Esophagus muscularis mucosa (tissue), 4 donors: ENCODE results near the gene DIPK1B. TPM values are rescaled to one million over a fixed set of nuclear protein-coding genes. Genes with fewer than 3 reads are reported as not detected.
A peak's percentile ranks its signal among the peaks of the same experiment; 100 is the strongest.

Experiments
- DNase-seq: peaks from one replicate; pipeline ENCODE4 v3.0.0-alpha.2; 2017; ENCODE audit errors: extremely low spot score
- H3K27ac ChIP-seq, 4 donors: fragments of 200-600 bp; sonication (generic); replicated peaks in 1 of 4; 1 replicate in 3 of 4; 2 replicates in 1 of 4; pipeline ENCODE4 v1.5.1; 2016 to 2019; ENCODE audit warnings: mild to moderate bottlenecking in 1 of 4
- H3K27me3 ChIP-seq, 4 donors: fragments of 200-600 bp; sonication (generic); one replicate each; pipeline versions ENCODE4 v1.5.1 to v1.6.0; 2016 to 2019
- H3K36me3 ChIP-seq, 4 donors: fragments of 200-600 bp; sonication (generic); one replicate each; pipeline ENCODE4 v1.5.1; 2016 to 2019
- H3K4me1 ChIP-seq, 4 donors: fragments of 200-600 bp; sonication (generic); one replicate each; pipeline ENCODE4 v1.5.1; 2016 to 2019
- H3K4me3 ChIP-seq, 4 donors: fragments of 200-600 bp; sonication (generic); 1 replicate in 2 of 4; 2 replicates in 2 of 4; pipeline ENCODE4 v1.5.1; 2016 to 2019; ENCODE audit warnings: mild to moderate bottlenecking in 4 of 4, moderate library complexity in 1 of 4
- H3K9me3 ChIP-seq, 4 donors: fragments of 200-600 bp; sonication (generic); 1 replicate in 3 of 4; 2 replicates in 1 of 4; pipeline ENCODE4 v1.5.1; 2016 to 2019
- CTCF ChIP-seq, 3 experiments: fragments of 200-600 bp in 2 of 3; fragments of 450-650 bp in 1 of 3; sonication (generic) in 2 of 3; IDR thresholded peaks; one replicate each; pipeline ENCODE4 v1.5.1; 2017 to 2019; ENCODE audit warnings: antibody characterized with exemption in 3 of 3, mild to moderate bottlenecking in 2 of 3, moderate library complexity in 1 of 3
- EP300 ChIP-seq: sonication (generic); formaldehyde crosslinking; IDR thresholded peaks from one replicate; pipeline ENCODE4 v1.6.1; 2017; ENCODE audit warnings: antibody characterized with exemption
- POLR2A ChIP-seq: fragments of 450-650 bp; IDR thresholded peaks from one replicate; pipeline ENCODE4 v1.6.1; 2017; ENCODE audit warnings: antibody characterized with exemption, moderate library complexity, mild to moderate bottlenecking, low read depth
- POLR2AphosphoS5 ChIP-seq, 2 donors: sonication (generic); formaldehyde crosslinking; IDR thresholded peaks; one replicate each; pipeline ENCODE4 v1.6.1; 2017; ENCODE audit warnings: antibody characterized with exemption in 2 of 2
- WGBS: methylation state at CpG from one replicate; pipeline ENCODE4 v1.1.5; 2018; 5-methylcytosine and 5-hydroxymethylcytosine counted together
- intact Hi-C: fragments of 100-400 bp; cut with DNase I; formaldehyde crosslinking; loops from one replicate; pipeline ENCODE4 v1.15.1; 2023
- total RNA-seq, 4 donors: library from RNA; depleted of rRNA; stranded (reverse); fragments of >200 nt; gene quantifications; one replicate each; pipeline versions ENCODE4 v1.1.0 to v1.2.1, GENCODE V29; 2016

DIPK1B gene
- total RNA-seq, 4 donors from 2014 or later, result 6.6 to 27.8 (median 21.5) TPM

DNA sequence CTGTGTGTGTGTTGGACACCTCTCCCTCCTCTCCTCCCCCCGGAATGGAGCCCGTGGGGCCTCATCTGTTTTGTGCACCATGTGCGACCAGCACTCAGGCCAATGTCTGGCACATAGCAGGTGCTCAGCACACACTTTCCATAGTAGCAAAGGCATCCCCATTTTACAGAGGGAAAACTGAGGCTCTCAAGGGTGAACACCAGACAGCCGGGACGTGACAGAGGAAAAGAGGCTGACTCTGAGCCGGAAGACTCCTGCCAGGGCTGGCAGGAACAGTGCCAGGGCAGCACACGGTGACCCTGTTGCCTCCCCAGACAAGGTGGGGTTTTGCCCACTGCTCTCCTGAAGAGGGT lies 23.3 kb upstream of the DIPK1B start:
- TF ChIP-seq EP300 (no peak), CTCF (IDR thresholded peaks at IDR 0.05) (no peak), POLR2AphosphoS5 (IDR thresholded peaks at IDR 0.05) (no peak), POLR2A (no peak)
- Histone ChIP-seq H3K4me1 (peaks cover 57 to 76% (median 71%) of the 10 kb centered on the region in 4 donors), H3K36me3 (peaks cover 0 to 3% (median 0%) of the 10 kb centered on the region in 4 donors), H3K27me3 (no peaks in the 10 kb centered on the region), H3K4me3 (no peak overlapping the region), H3K27ac (peak overlapping the region in 2 of 4 donors; percentile 78 to 89), H3K9me3 (no peaks in the 10 kb centered on the region)
- WGBS, result 79% methylated on average over 7 of the region's 7 CpGs
- intact Hi-C loops, result loop anchor here (5.0 kb wide), 1 partner anchor 38 kb away; no protein-coding TSS in a partner anchor
- no peak for DNase-seq

DNA sequence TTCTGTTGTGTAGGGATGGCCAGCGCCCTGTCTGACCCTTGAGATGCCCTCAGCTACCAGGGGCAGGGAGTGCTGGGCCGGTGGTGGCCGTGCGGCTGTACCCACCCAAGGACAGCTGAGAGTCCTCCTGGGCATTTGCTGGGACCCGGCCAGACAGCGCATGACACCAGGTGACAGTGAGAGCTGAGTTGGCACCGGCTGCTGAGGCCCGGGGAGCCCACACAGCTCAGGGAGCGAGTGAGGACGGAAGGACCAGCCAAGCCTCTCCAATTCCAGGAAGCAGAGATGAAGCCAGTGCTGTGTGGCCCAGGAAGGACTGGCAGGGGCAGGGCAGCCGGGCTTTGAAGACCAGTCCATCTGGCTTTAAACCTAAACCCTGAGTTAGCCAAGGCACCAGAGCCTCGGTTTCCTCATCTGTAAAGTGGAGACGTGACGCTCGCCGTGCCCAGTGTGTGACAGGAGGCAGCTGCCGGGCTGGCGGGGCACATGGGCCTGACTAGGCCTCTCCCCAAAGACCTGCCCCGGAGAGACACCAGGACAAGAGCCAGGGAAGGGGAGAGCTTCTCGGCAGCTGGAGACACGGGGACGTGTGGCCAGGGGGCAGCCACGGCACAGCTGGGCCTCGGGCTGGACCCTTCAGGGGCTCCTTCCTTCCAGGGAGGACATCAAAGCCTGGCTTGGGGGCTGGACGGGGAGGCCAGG lies 22.1 kb upstream of the DIPK1B start:
- peak overlapping the region; percentile 68 to 89 (median 79) for H3K27ac ChIP-seq
- intact Hi-C loops, result loop anchor here (10.0 kb wide), 1 partner anchor 205 kb away; the partner anchor contains the start of gene SEC16A

GRCh38 chr9:136690806-136691261 lies 21.5 kb upstream of the DIPK1B start:
- intact Hi-C loops, result loop anchor here (10.0 kb wide), 1 partner anchor 206 kb away; the partner anchor contains the start of gene SEC16A
- peaks cover 49 to 61% (median 56%) of the 10 kb centered on the region in 4 donors for H3K4me1 ChIP-seq

More for the DNA sequence above, 22.1 kb upstream of the DIPK1B start:
- Histone ChIP-seq H3K4me1 (peaks cover 53 to 67% (median 62%) of the 10 kb centered on the region in 4 donors), H3K36me3 (no peaks in the 10 kb centered on the region), H3K9me3 (no peaks in the 10 kb centered on the region), H3K4me3 (no peak overlapping the region), H3K27me3 (no peaks in the 10 kb centered on the region)
- TF ChIP-seq CTCF (IDR thresholded peaks at IDR 0.05) (no peak), POLR2A (no peak), EP300 (no peak), POLR2AphosphoS5 (IDR thresholded peaks at IDR 0.05) (no peak)
- WGBS, result 71% methylated on average over 11 of the region's 25 CpGs
- no peak for DNase-seq

DNA sequence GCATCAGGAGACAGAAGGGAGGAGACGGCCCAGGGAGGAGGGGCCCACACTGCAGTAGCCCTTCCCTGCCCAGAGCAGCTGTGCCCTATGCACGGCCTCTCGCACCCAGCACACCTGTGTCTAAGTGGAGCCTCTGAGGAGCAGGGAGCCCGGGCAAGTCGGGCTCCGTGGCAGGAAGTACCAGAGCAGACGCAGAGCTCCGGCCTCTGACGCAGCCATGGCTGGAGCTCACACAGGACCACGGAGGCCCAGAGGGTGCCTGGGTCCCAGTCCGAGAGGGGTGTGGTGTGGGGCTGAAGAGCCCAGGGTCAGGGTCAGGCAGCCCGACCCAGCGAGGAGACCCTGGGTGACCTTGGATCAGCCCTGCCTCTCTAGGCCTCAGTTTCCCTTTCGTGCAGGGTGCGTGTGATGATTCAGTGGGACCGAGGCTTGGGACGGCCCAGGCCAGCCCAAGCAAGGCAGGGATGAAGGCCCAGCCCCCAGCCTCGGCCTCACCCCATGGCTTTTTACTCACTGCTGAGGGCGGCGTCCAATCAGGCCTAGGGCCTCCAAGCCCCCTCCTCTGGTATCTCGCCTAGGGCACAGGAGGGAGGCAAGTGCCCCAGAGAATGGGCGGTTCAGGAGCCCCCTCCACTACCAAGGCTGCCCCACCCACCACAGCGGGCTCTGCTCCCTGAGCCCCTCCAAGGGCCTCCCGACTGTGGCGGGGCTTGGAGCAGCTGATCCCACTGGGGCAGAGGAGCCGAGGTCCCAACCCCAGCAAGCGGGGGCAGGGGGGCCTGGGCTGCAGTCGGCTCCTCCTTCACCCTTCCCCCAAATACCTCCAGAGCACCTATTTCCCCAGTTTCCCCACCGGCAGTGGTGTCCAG lies 20.8 kb upstream of the DIPK1B start:
- TF ChIP-seq POLR2A (no peak), EP300 (no peak)
- H3K27ac ChIP-seq, result peak overlapping the region in 3 of 4 donors; percentile 78 to 89 (median 80)
- 88% methylated on average over 25 of the region's 29 CpGs for WGBS

More at GRCh38 chr9:136690806-136691261, 21.5 kb upstream of the DIPK1B start:
- no CpG with 5 or more reads among the region's 15 CpGs for WGBS
- DNase-seq, result no peak
- peak overlapping the region; percentile 68 to 89 (median 79) for H3K27ac ChIP-seq
- no peaks in the 10 kb centered on the region for H3K9me3 ChIP-seq
- H3K27me3 ChIP-seq, result peaks cover 0 to 3% (median 0%) of the 10 kb centered on the region in 4 donors
- H3K36me3 ChIP-seq, result no peaks in the 10 kb centered on the region
- H3K4me3 ChIP-seq, result no peak overlapping the region
- TF ChIP-seq POLR2AphosphoS5 (IDR thresholded peaks at IDR 0.05) (no peak), EP300 (no peak), CTCF (IDR thresholded peaks at IDR 0.05) (no peak), POLR2A (no peak)

More for the DNA sequence above, 20.8 kb upstream of the DIPK1B start:
- DNase-seq, result no peak
- Histone ChIP-seq H3K36me3 (no peaks in the 10 kb centered on the region), H3K9me3 (no peaks in the 10 kb centered on the region), H3K27me3 (peaks cover 0 to 10% (median 0%) of the 10 kb centered on the region in 4 donors), H3K4me3 (no peak overlapping the region), H3K4me1 (peaks cover 43 to 54% (median 49%) of the 10 kb centered on the region in 4 donors)
- intact Hi-C loops, result loop anchor here (10.0 kb wide), 1 partner anchor 207 kb away; the partner anchor contains the start of gene SEC16A
